HL-60 (cell line): ENCODE data around the gene FBXL20.

ENCODE experiments used
- DNase-seq, 2 experiments: peaks; one replicate each; pipeline ENCODE4 v3.0.0-alpha.2; 2010 to 2020; ENCODE audit warnings: low read depth in 1 of 2, low spot score in 1 of 2
- H3K27ac ChIP-seq: fragments of 250-450 bp; sonication (Bioruptor Pico); replicated peaks from 2 replicates; pipeline ENCODE4 v1.5.1; 2020; ENCODE audit warnings: mild to moderate bottlenecking, moderate library complexity
- H3K27me3 ChIP-seq: fragments of 250-450 bp; sonication (Bioruptor Pico); 2 replicates; pipeline ENCODE4 v1.5.1; 2021; ENCODE audit warnings: mild to moderate bottlenecking, moderate library complexity; ENCODE audit not compliant: insufficient read depth, poor library complexity, severe bottlenecking
- H3K4me3 ChIP-seq: replicated peaks from 2 replicates; pipeline ENCODE4 v1.5.1; 2011; ENCODE audit warnings: mild to moderate bottlenecking, control low read depth, low read length; ENCODE audit not compliant: insufficient read depth
- GABPA ChIP-seq: IDR thresholded peaks from 2 replicates; pipeline ENCODE4 v1.6.1; 2012; ENCODE audit warnings: low read depth
- POLR2AphosphoS5 ChIP-seq: IDR thresholded peaks from 2 replicates; pipeline ENCODE4 v1.6.1; 2012; ENCODE audit warnings: low read depth
- SPI1 ChIP-seq: IDR thresholded peaks from 2 replicates; pipeline ENCODE4 v1.6.1; 2012; ENCODE audit warnings: low read depth, mild to moderate bottlenecking, borderline replicate concordance
- TF ChIP-seq, protein P1 (sequence below): IDR thresholded peaks from 2 replicates; pipeline ENCODE4 v1.6.1; 2012; ENCODE audit warnings: low read depth; ENCODE audit not compliant: insufficient replicate concordance
- TF ChIP-seq, protein P2 (sequence below): IDR thresholded peaks from one replicate; pipeline ENCODE4 v1.5.1; 2011; ENCODE audit warnings: low read length, control low read depth, inconsistent platforms; ENCODE audit not compliant: insufficient read depth

FBXL20 gene

GRCh38 chr17:39212195-39212810, 189.1 kb downstream of the FBXL20 start:
- no peak for DNase-seq
- Histone ChIP-seq H3K27me3 (peaks cover 10% of the 10 kb centered on the region), H3K4me3 (no peak overlapping the region), H3K27ac (no peak overlapping the region)
- TF ChIP-seq, protein P1, sequence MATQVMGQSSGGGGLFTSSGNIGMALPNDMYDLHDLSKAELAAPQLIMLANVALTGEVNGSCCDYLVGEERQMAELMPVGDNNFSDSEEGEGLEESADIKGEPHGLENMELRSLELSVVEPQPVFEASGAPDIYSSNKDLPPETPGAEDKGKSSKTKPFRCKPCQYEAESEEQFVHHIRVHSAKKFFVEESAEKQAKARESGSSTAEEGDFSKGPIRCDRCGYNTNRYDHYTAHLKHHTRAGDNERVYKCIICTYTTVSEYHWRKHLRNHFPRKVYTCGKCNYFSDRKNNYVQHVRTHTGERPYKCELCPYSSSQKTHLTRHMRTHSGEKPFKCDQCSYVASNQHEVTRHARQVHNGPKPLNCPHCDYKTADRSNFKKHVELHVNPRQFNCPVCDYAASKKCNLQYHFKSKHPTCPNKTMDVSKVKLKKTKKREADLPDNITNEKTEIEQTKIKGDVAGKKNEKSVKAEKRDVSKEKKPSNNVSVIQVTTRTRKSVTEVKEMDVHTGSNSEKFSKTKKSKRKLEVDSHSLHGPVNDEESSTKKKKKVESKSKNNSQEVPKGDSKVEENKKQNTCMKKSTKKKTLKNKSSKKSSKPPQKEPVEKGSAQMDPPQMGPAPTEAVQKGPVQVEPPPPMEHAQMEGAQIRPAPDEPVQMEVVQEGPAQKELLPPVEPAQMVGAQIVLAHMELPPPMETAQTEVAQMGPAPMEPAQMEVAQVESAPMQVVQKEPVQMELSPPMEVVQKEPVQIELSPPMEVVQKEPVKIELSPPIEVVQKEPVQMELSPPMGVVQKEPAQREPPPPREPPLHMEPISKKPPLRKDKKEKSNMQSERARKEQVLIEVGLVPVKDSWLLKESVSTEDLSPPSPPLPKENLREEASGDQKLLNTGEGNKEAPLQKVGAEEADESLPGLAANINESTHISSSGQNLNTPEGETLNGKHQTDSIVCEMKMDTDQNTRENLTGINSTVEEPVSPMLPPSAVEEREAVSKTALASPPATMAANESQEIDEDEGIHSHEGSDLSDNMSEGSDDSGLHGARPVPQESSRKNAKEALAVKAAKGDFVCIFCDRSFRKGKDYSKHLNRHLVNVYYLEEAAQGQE = no peak
- TF ChIP-seq SPI1 (no peak), POLR2AphosphoS5 (no peak)
- TF ChIP-seq, protein P2, sequence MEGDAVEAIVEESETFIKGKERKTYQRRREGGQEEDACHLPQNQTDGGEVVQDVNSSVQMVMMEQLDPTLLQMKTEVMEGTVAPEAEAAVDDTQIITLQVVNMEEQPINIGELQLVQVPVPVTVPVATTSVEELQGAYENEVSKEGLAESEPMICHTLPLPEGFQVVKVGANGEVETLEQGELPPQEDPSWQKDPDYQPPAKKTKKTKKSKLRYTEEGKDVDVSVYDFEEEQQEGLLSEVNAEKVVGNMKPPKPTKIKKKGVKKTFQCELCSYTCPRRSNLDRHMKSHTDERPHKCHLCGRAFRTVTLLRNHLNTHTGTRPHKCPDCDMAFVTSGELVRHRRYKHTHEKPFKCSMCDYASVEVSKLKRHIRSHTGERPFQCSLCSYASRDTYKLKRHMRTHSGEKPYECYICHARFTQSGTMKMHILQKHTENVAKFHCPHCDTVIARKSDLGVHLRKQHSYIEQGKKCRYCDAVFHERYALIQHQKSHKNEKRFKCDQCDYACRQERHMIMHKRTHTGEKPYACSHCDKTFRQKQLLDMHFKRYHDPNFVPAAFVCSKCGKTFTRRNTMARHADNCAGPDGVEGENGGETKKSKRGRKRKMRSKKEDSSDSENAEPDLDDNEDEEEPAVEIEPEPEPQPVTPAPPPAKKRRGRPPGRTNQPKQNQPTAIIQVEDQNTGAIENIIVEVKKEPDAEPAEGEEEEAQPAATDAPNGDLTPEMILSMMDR = no peak

DNA sequence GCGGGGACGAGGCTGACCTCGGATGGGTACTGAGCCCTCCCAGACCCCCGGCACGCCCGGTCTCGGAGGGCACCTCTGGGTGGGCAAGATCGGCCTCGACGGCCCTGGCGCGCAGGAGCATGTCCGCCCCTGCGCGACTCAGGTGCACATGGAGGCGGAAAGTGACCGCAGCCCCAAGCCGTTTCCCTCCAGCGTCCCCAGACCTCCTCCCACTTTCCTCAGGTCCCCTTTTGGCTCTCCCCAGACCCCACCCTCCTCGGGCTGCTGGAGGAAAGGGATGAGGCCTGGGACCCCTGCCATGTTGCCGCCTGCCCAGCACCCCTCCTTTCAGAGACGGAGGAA, 191.4 kb downstream of the FBXL20 start:
- TF ChIP-seq SPI1 (no peak), POLR2AphosphoS5 (no peak), GABPA (no peak)
- TF ChIP-seq, protein P1 = no peak
- TF ChIP-seq, protein P2 = no peak
- no peak for DNase-seq
- Histone ChIP-seq H3K27me3 (peaks cover 2% of the 10 kb centered on the region), H3K4me3 (peak overlapping the region; percentile 39), H3K27ac (no peak overlapping the region)

DNA sequence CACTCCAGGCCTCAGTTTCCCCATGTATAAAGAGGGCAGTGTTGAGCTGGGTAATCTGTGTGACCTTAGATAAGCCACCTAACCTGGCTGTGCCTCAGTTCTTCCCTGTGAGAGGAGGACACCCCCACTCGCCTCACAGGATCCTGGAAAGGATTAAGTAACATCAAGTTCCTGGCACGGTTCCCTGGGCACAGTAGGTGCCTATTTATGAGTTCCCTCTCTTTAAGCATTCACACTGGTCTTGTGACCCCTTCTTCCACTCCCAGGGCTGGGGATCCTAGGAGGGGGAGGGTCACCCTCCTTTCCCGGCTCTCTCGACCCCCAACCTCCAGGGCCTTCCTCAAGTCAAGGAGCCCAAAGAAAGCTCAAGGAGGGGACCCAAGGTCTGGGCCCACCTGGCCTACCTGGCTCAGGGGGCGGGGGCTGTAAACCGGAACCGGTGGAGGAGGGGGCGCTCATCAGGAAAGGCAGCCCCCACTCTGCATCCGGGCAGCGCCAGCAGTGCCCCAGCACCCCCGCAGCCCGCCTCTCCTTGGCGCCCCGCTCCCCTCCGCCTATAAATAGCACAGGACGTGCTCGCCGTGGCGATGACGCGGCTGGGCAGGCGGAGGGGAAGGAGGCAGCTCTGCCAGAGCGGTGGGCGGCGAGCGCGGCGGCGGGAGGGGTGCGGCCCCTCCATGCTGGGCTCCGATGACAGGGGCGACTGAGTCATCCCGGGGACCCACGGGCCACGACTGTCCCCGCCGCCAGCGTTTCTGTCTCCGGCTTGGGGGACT, 191.9 kb downstream of the FBXL20 start:
- peak; percentile 37 to 84 for DNase-seq
- peak overlapping the region; percentile 39 for H3K4me3 ChIP-seq
- H3K27ac ChIP-seq = no peak overlapping the region
- TF ChIP-seq, protein P1 = no peak
- TF ChIP-seq GABPA (no peak), POLR2AphosphoS5 (no peak), SPI1 (no peak)
- TF ChIP-seq, protein P2 = no peak
- no peaks in the 10 kb centered on the region for H3K27me3 ChIP-seq
